HG02884 (cell line): ENCODE results near the gene SLC4A3.

ENCODE experiments used
- ATAC-seq: cut with Tn5 transposase; IDR thresholded peaks from one replicate; pipeline ENCODE4 v1.9.1; 2021; ENCODE audit warnings: mild to moderate bottlenecking, moderate library complexity; ENCODE audit not compliant: unreplicated experiment

SLC4A3 gene

GRCh38 chr2:219611866-219612576 is 15.4 kb upstream of the SLC4A3 start:
- no peak for ATAC-seq

GRCh38 chr2:219612577-219613286 is 14.7 kb upstream of the SLC4A3 start:
- no peak for ATAC-seq

- ATAC-seq, result no peak
Measured at GRCh38 chr2:219613461-219614070, 13.9 kb upstream of the SLC4A3 start.

- ATAC-seq, result no peak
Measured at GRCh38 chr2:219614076-219614860, 13.2 kb upstream of the SLC4A3 start.

GRCh38 chr2:219615036-219615435 is 12.4 kb upstream of the SLC4A3 start:
- no peak for ATAC-seq

- no peak for ATAC-seq
Measured at GRCh38 chr2:219615894-219616293, 11.5 kb upstream of the SLC4A3 start.

GRCh38 chr2:219616550-219616949 is 10.9 kb upstream of the SLC4A3 start:
- no peak for ATAC-seq

GRCh38 chr2:219618733-219619122 is 8.7 kb upstream of the SLC4A3 start:
- ATAC-seq, result no peak

GRCh38 chr2:219619235-219619634 is 8.2 kb upstream of the SLC4A3 start:
- ATAC-seq, result no peak

GRCh38 chr2:219620546-219620945 is 6.9 kb upstream of the SLC4A3 start:
- no peak for ATAC-seq

GRCh38 chr2:219621935-219622334 is 5.5 kb upstream of the SLC4A3 start:
- no peak for ATAC-seq

GRCh38 chr2:219622472-219622871 is 5.0 kb upstream of the SLC4A3 start:
- ATAC-seq, result no peak

GRCh38 chr2:219624565-219624964 is 2.9 kb upstream of the SLC4A3 start:
- no peak for ATAC-seq

GRCh38 chr2:219625179-219625578 is 2.3 kb upstream of the SLC4A3 start:
- ATAC-seq, result no peak

GRCh38 chr2:219626540-219626939 is 890 bp upstream of the SLC4A3 start:
- no peak for ATAC-seq

- ATAC-seq, result no peak
Measured at GRCh38 chr2:219628235-219628985, 980 bp downstream of the SLC4A3 start.

GRCh38 chr2:219628986-219629901 is 1.8 kb downstream of the SLC4A3 start:
- ATAC-seq, result no peak

GRCh38 chr2:219629976-219630695 is 2.7 kb downstream of the SLC4A3 start:
- no peak for ATAC-seq
